ENCODE measurements around the gene ZNF20. TPM values are rescaled to one million over a fixed set of nuclear protein-coding genes. Genes with fewer than 3 reads are reported as not detected.
A peak's percentile ranks its signal among the peaks of the same experiment; 100 is the strongest.
"Not testable (repeated sequence)": the region's sequence is repeated elsewhere in the genome, so short reads cannot be mapped to it uniquely, and the experiment has no call there.

The ZNF20 gene
- total and polyA plus RNA-seq, 5 experiments from 2014 or later, result 0.88 to 8.2 (median 2.7) TPM

DNA sequence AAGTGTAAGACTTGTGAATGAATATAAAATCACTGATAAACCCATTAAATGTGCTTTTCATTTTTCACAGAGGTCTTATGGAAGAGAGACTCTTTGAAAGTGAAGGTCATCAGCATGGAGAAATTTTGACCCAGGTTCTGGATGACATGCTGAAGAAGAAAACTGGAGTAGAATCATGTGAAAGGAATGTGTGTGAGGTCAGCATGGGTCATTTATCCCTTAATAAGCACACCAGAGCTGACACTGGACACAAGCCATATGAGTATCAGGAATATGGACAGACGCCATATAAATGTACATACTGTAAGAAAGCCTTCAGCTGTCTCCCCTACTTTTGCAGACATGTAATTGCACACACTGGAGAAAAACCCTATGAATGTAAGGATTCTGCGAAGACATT lies 29.0 kb downstream of the ZNF20 start:
- Mint-ChIP-seq H3K27me3 (no peaks in the 10 kb centered on the region), H3K9me3 (peaks cover 0 to 37% (median 6%) of the 10 kb centered on the region in 9 donors), H3K27ac (no peak overlapping the region), H3K4me3 (no peak overlapping the region), H3K4me1 (no peaks in the 10 kb centered on the region), H3K36me3 (peaks cover 0 to 26% (median 4%) of the 10 kb centered on the region in 3 donors)
- no peak for DNase-seq
- no peak for ATAC-seq
- POLR2A ChIA-PET, result no interaction called here

DNA sequence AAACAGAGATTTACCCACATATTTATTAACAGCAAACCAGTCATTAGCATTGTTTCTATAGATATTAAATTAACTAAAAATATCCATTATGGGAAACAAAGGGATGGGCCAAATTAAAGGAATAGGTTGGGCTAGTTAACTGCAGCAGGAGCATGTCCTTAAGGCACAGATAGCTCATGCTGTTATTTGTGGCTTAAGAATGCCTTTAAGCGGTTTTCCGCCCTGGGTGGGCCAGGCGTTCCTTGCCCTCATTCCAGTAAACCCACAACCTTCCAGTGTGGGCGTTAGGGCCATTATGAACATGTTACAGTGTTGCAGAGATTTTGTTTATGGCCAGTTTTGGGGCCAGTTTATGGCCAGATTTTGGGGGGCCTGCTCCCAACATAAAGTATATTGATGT lies 36.2 kb downstream of the ZNF20 start:
- POLR2A ChIA-PET, result interaction anchor here (0.6 to 0.9 kb wide), 2 partner anchors 68 to 70 kb away, joined by 3 to 4 read pairs; partner anchors contain the start of gene ZNF433
- not testable (repeated sequence) for ATAC-seq, H3K27ac Mint-ChIP-seq, H3K4me1 Mint-ChIP-seq, H3K4me3 Mint-ChIP-seq, DNase-seq, H3K27me3 Mint-ChIP-seq
- Mint-ChIP-seq H3K36me3 (peaks cover 0 to 11% (median 7%) of the 10 kb centered on the region in 3 donors), H3K9me3 (peaks cover 0 to 15% (median 7%) of the 10 kb centered on the region in 9 donors)

DNA sequence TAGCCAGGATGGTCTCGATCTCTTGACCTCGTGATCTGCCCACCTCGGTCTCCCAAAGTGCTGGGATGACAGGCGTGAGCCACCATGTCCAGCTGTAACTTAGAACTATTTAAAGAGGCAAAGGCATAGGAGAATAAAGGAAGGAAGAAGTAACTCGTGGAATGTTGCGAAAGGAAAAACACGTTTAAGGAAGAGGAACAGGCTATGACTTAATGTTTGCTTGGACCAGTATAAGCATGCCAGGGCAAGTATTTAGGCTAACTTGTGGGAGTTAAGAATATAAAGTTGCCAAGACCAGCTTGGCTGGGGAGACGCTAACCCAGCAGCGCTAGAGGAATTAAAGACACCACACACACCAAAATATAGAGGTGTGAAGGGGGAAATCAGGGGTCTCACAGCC lies 42.1 kb downstream of the ZNF20 start:
- Mint-ChIP-seq H3K4me1 (peaks cover 0 to 4% (median 2%) of the 10 kb centered on the region in 4 donors), H3K27ac (peak overlapping the region in 1 of 10 donors; percentile 48), H3K27me3 (peaks cover 2 to 31% (median 6%) of the 10 kb centered on the region in 5 donors), H3K9me3 (peaks cover 0 to 19% (median 6%) of the 10 kb centered on the region in 9 donors), H3K36me3 (peaks cover 2 to 15% (median 12%) of the 10 kb centered on the region in 3 donors), H3K4me3 (no peak overlapping the region)
- ATAC-seq, result no peak
- DNase-seq, result no peak
- POLR2A ChIA-PET, result interaction anchor here (0.6 kb wide), 1 partner anchor 106 kb away, joined by 3 read pairs; no protein-coding TSS in a partner anchor

DNA sequence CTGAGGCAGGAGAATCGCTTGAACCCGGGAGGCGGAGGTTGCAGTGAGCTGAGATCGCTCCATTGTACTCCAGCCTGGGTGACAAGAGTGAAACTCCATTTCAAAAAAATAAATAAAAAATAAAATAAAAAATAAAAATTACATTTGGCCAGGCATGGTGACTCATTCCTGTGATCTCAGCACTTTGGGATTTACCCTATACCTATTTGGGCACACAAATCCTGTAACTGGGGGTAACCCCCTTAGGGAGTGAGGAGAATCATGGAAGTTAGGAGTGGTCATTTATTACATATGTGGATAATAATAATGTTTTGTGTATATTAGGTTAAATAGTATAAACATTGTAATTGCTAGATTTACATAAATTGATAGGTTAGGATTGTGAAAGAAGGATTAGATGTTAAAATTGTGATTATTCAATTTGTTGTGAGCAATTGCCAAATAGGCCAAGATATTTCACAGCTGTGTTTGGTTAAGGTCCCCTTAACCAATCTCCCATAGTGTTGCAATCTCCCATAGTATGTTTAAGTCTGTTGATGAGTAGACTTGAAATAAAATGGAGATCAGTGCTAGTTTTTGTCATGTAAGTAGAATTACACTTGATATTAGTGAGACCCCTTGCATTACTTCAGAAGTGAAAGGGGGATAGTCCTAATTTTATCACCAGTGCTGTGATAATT lies 44.9 kb downstream of the ZNF20 start:
- ATAC-seq, result no peak
- H3K4me1 Mint-ChIP-seq, result peaks cover 7 to 20% (median 9%) of the 10 kb centered on the region in 4 donors
- H3K9me3 Mint-ChIP-seq, result peaks cover 0 to 19% (median 9%) of the 10 kb centered on the region in 9 donors
- POLR2A ChIA-PET, result no interaction called here
- H3K27ac Mint-ChIP-seq, result no peak overlapping the region
- no peak overlapping the region for H3K4me3 Mint-ChIP-seq
- peaks cover 2 to 15% (median 12%) of the 10 kb centered on the region in 3 donors for H3K36me3 Mint-ChIP-seq
- DNase-seq, result no peak
- peaks cover 2 to 33% (median 7%) of the 10 kb centered on the region in 5 donors for H3K27me3 Mint-ChIP-seq

DNA sequence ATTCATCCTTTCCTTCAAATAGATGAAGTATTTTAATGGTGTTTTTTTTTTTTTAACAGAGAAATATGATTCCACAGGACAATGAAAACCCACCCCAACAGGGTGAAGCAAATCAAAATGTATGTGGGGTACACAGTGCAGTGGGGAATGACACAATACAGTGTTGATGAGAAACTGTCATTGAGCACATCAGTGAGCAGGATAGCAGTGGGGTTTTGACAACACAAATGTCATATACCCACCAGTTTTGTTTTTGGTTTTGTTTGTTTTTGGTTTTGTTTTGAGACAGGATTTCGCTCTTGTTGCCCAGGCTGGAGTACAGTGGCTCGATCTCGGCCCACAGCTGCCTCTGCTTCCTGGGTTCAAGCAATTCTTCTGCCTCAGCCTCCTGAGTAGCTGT lies 46.4 kb downstream of the ZNF20 start:
- peaks cover 2 to 5% (median 4%) of the 10 kb centered on the region in 3 donors for H3K36me3 Mint-ChIP-seq
- DNase-seq (no peak), ATAC-seq (no peak)
- POLR2A ChIA-PET, result interaction anchor here (0.7 kb wide), 1 partner anchor 13 kb away, joined by 3 read pairs; no protein-coding TSS in a partner anchor
- H3K27ac Mint-ChIP-seq, result no peak overlapping the region
- peaks cover 2 to 33% (median 7%) of the 10 kb centered on the region in 5 donors for H3K27me3 Mint-ChIP-seq
- peaks cover 7 to 20% (median 9%) of the 10 kb centered on the region in 4 donors for H3K4me1 Mint-ChIP-seq
- peak overlapping the region in 3 of 10 donors; percentile 10 to 86 (median 10) for H3K4me3 Mint-ChIP-seq
- H3K9me3 Mint-ChIP-seq, result peaks cover 0 to 10% (median 6%) of the 10 kb centered on the region in 9 donors

DNA sequence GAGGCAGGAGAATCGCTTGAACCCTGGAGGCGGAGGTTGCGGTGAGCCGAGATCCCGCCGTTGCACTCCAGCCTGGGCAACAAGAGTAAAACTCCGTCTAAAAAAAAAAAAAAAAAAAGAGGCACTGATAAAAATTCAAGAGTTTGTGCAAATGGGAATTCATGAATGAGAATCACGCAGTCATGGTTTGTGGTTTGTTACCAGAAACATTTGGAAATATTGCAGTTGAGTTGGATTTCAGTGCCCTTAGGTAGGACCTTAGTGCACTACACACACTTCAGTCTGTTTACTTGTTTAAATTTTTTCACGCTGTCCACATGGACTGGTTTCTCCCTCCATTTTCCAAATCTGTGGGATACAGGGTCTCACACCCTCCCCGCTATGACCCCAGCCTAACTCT lies 47.2 kb downstream of the ZNF20 start:
- Mint-ChIP-seq H3K4me3 (peak overlapping the region; percentile 71 to 86 (median 81)), H3K36me3 (peaks cover 2 to 7% (median 5%) of the 10 kb centered on the region in 3 donors), H3K27me3 (peaks cover 2 to 33% (median 7%) of the 10 kb centered on the region in 5 donors), H3K9me3 (peaks cover 0 to 8% (median 2%) of the 10 kb centered on the region in 9 donors), H3K4me1 (peaks cover 7 to 20% (median 9%) of the 10 kb centered on the region in 4 donors), H3K27ac (peak overlapping the region in 1 of 10 donors; percentile 6)
- no peak for DNase-seq
- ATAC-seq, result no peak
- POLR2A ChIA-PET, result interaction anchor here (0.6 to 0.7 kb wide), 2 partner anchors 589 to 1758 kb away, joined by 3 to 6 read pairs; no protein-coding TSS in a partner anchor

DNA sequence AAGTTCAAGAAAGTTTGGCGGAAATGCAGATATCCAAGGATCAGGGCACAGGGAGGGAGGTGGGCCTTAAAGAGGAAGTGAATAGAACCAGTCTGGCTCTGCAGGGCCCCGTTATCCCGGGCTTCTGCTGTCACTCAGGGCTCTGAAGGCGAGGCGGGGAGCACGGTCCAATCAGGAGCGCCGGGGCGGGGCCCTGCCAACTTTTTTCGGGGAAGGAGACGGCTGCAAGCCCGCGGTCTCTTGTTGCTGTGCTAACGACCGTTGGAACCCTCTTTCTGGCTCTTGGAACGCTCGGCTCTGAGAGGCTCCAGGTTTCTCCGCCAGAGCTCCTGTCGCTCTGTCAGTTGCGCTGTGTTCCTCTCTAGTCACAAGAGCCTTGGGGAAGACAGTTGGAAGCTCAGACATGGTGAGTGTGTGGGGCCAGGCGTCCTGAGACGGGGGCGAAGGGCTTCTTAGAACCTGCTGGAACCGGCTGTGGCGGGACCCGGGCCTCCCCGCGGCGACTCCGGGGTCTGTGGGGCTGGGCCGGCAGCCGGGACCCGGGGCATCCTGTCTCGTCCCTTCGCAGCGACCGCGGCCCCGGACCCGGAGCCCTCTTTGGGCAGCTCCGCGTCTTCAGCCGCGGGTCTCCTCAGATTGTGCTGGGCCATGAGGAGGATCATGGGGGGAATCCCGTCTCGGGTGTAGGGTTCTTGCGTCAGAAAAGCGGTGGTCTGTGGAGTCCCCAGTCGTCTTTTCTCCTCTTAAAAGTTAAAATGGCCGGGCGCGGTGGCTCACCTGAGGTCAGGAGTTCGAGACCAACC lies 47.9 kb downstream of the ZNF20 start:
- Mint-ChIP-seq H3K9me3 (peaks cover 0 to 10% (median 0%) of the 10 kb centered on the region in 9 donors), H3K27ac (peak overlapping the region in 4 of 10 donors; percentile 59 to 84 (median 72))
- POLR2A ChIA-PET, result interaction anchor here (0.6 to 0.7 kb wide), 2 partner anchors 590 to 1758 kb away, joined by 3 to 6 read pairs; no protein-coding TSS in a partner anchor

DNA sequence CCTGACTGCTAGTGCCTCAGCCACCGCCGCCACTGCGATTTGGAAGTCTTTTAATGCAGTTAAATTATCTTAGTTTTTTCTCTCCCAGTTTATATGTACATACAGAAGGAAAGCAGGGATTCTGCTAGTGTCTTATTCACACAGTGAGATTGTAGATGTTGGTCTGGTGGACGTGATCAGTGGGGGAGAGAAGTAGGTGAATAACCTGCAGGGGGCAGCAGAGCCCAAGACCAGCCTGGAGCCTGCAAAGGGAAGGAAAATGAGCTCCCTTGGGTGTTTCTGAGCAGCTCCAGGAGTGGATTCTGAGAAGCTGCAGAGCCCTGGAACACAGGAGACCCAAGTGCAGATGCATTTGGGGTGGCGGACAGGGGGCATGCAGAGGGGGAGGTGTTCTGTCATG lies 49.3 kb downstream of the ZNF20 start:
- ATAC-seq, result peak; percentile 42 to 59
- H3K27ac Mint-ChIP-seq, result peak overlapping the region in 3 of 10 donors; percentile 9 to 68 (median 65)
- H3K9me3 Mint-ChIP-seq, result peaks cover 0 to 13% (median 0%) of the 10 kb centered on the region in 9 donors

More for the DNA sequence above, 47.9 kb downstream of the ZNF20 start:
- Mint-ChIP-seq H3K4me3 (peak overlapping the region; percentile 71 to 89 (median 82)), H3K27me3 (peaks cover 2 to 33% (median 7%) of the 10 kb centered on the region in 5 donors), H3K36me3 (peaks cover 2 to 12% (median 3%) of the 10 kb centered on the region in 3 donors), H3K4me1 (peaks cover 7 to 20% (median 9%) of the 10 kb centered on the region in 4 donors)
- ATAC-seq, result peak; percentile 75 to 79
- DNase-seq, result peak; percentile 4 to 63 (median 26)

DNA sequence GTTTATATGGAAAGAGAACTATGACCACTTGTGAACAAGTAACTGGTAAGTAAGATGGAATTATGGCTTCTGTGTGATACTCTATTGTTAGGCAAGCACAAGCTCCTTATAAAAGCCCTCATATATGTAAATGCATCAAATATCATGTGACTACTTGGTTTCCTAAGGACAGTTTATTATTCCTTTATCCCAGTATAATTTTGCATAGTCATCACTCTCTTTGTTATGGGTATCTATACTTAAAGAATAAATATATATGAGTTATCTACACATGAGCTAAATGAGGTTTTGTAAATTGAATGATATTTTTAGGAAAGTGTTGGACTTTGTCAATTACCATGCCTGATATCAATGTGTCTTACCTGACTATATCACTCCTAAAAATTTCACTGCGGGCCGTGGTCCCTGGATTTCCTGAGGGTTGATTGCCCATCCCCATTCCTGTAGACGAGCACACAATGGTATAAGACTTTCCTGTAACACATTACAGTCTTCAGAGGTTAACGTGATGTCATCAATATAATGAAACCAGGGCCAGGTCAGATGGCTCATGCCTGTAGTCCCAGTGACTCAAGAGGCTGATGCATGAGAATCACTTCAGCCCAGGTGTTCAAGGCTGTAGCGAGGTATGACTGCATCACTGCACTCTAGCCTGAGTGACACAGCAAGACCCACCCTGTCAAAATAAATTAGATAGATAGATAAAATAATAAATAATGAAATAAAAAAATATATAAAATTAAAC lies 54.9 kb downstream of the ZNF20 start:
- Mint-ChIP-seq H3K9me3 (peaks cover 0 to 53% (median 6%) of the 10 kb centered on the region in 9 donors), H3K4me1 (no peaks in the 10 kb centered on the region), H3K27me3 (no peaks in the 10 kb centered on the region), H3K27ac (peak overlapping the region in 1 of 10 donors; percentile 8), H3K4me3 (no peak overlapping the region), H3K36me3 (peaks cover 0 to 23% (median 16%) of the 10 kb centered on the region in 3 donors)
- ATAC-seq (no peak), DNase-seq (no peak)
- POLR2A ChIA-PET, result interaction anchor here (0.7 kb wide), 2 partner anchors 321 to 736 kb away, joined by 3 read pairs; no protein-coding TSS in a partner anchor

More for the DNA sequence above, 49.3 kb downstream of the ZNF20 start:
- H3K27me3 Mint-ChIP-seq, result peaks cover 2 to 24% (median 7%) of the 10 kb centered on the region in 5 donors
- POLR2A ChIA-PET, result interaction anchor here (1.3 kb wide), 1 partner anchor 103 kb away, joined by 3 read pairs; no protein-coding TSS in a partner anchor
- peak overlapping the region; percentile 11 to 78 (median 50) for H3K4me3 Mint-ChIP-seq
- DNase-seq, result peak; percentile 24 to 80 (median 47)
- H3K4me1 Mint-ChIP-seq, result peaks cover 7 to 20% (median 9%) of the 10 kb centered on the region in 4 donors
- peaks cover 2 to 12% (median 2%) of the 10 kb centered on the region in 3 donors for H3K36me3 Mint-ChIP-seq

DNA sequence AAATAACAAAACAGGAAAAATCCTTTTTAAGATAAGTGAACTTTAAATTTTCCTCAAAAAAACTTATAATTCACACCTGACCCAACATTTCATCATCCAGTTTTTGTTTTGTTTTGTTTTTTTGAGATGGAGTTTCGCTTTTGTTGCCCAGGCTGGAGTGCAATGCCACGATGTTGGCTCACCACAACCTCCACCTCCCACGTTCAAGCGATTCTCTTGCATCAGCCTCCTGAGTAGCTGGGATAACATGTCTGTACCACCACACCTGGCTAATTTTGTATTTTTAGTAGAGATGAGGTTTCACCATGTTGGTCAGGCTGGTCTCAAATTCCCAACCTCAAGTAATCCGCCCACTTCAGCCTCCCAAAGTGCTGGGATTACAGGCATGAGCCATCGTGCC lies 56.8 kb downstream of the ZNF20 start:
- not testable (repeated sequence) for H3K4me3 Mint-ChIP-seq, H3K27me3 Mint-ChIP-seq, H3K27ac Mint-ChIP-seq, DNase-seq, H3K4me1 Mint-ChIP-seq, ATAC-seq
- Mint-ChIP-seq H3K9me3 (peaks cover 0 to 71% (median 6%) of the 10 kb centered on the region in 9 donors), H3K36me3 (peaks cover 5 to 31% (median 16%) of the 10 kb centered on the region in 3 donors)
- POLR2A ChIA-PET, result interaction anchor here (1.0 kb wide), 1 partner anchor 15 kb away, joined by 3 read pairs; no protein-coding TSS in a partner anchor

Measured in naive thymus-derived CD8-positive, alpha-beta T cell (primary cell).